Ecto neural progenitor cell (in vitro differentiated cells): Measurements from ENCODE around the gene DCDC2.
"Not testable (repeated sequence)": the region's sequence is repeated elsewhere in the genome, so short reads cannot be mapped to it uniquely, and the experiment has no call there.

Experiments
- DNase-seq: peaks from one replicate; pipeline ENCODE4 v3.0.0-alpha.2; 2018; ENCODE audit warnings: low spot score

DCDC2 gene

DNA sequence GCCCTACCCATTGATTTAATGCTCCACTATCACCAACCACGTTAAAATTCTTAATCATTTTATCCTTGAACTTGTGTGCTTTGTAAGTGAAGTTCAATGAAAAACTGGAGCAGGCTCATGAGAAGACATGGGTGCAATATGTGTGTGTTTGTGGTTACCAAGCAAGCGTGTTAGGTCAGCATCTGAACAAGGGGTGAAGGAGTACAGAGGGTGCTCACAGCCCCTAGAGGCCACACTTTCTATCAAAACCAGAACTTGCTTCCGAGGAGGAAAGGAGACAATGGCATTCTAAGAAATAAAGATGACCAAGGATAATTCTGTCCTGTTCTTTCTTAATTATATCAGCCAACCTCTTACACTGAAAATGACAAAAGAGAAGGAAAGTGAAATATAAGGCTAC, 138.2 kb downstream of the DCDC2 start:
- no peak for DNase-seq

DNA sequence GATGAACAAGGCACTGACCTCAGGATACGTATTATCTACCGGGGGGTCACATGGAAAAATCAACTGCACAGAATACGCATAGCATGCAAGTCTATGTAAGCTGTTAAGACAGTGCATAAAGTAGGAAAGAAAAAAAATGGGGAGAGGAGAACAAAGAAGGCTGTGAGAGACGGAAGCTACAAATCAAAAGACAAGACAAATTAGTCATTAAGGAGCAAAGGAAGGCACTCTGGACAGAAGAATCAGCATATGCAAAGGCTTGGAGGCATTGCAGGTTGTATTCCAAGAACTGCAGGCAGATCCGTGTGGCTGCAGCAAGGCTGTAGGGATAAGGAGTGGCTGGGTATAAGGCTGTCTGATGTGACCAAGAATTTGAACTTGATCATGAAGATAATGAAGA, 142.9 kb downstream of the DCDC2 start:
- no peak for DNase-seq

DNA sequence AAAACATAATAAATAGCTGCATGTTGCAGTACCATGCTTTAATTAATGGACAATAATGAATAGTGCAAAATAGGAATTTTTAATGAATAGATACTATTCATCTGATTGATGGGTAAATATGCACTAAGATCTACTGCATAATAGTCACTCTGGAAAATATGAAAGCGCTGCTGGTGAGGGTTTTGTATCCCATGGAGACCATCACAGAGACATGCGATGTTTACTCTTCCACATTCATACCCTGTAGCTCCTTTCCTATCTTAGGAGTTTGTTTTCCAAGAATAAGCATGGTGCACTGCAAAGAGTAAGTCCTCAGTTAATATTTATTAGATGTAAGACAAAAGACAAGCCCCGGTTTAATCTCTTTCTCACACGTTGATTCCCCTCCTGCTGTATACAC, 150.4 kb downstream of the DCDC2 start:
- no peak for DNase-seq

DNA sequence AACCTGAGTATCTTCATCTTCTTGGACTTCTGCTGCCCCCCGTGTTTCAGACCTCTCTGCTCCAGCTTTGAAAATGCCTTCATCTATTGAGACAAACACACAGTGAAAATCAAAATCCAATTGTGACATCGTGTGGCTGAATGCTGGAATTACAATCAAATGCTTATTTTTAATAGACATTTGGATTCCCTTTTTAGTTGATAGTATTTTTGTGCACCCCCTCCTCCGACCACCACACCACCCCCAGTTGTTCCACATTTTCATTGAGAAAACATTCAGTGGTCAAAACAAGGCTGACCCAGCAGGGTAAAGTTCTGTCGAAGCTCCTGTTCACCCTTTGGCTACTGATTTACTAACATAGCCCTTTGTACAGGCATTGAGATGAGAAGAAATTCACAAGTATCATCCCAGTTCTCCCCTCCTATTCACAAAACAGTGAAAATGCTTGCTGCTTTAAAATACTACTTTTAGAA, 152.8 kb downstream of the DCDC2 start:
- no peak for DNase-seq

- DNase-seq, result not testable (repeated sequence)
Observed at GRCh38 chr6:24204113-24204512, 153.7 kb downstream of the DCDC2 start.

GRCh38 chr6:24197892-24198291, 160.0 kb downstream of the DCDC2 start:
- no peak for DNase-seq

DNA sequence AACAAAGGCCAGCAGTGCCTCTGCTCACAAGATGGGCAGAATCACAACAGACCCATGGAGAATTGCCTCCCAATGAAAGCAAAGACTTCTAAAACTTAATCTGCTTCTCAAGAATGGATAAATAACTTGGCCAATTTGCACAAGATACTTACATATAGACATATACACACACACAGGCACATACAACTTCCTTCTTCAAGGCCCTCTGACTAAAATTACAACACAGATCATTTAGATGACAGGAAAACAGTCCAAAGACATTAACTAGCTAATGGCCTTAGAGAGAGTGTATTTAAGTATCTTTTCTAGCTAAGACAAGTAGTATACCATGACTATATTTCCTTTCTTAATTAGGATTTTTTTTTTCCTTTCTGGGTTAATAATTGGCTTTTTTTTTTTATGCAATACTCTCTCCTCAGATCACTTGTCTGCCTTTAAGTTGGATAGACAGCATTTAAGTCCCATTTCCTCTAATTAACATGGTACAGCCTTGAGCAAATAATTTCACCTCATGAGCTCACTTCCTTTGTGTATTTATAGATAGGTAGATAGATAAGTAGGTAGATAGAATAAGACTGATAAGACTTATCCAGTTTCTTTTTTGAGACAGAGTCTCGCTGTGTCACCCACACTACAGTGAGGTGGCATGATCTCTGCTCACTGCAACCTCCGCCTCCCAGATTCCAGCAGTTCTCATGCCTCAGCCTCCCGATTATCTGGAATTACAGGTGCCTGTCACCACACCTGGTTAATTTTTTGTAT, 161.8 kb downstream of the DCDC2 start:
- DNase-seq, result no peak

DNA sequence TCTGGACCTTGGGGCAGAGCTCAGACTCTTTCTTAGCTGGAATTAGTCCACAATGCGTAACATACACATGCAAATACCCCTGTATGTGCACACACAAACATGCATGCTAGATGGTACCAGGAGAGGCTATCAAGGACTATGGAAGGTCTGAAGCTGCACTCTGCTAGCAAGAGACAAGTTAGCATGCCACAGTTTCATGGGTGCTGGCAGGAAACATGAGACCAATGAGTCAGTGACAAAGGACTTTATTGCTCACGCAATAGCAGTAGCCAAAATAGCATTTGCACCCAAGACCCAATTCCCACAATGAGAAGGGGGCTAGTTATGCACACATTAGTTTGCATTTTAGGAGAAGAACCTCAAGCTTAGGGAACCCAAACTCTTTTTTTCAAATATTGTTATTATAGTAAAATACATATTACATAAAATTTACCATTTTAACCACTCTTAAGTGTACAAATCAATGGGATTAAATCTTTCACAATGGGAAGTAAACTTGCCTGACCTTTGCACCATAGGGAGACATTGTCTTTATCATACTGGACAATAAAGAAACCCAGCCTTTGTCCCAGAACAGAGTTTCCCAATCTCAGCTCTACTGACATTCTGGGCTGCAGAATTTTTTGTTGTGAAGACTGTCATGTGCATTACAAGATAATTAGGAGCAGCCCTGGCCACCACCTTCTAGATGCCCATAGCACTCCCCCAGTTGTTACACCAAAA, 162.7 kb downstream of the DCDC2 start:
- no peak for DNase-seq

GRCh38 chr6:24193364-24193763, 164.5 kb downstream of the DCDC2 start:
- no peak for DNase-seq

DNA sequence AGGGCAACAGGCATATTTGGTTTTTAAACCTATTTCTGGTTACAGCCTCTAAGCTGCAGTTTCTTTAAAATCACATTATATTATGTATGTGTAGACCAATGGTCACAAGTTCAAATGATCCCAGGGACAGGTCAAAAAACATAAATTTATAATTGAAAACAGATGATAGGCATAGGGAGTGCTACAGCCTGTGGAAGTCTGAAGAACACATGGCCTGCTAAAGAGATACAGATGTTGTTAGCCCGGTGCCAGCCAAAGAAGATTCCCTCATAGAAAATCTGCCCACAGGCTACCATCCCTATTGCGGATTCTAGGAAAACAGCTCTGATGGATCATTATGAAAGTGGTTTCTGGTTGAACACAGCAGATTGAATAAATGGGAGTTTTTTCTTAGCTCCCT, 166.5 kb downstream of the DCDC2 start:
- DNase-seq, result no peak

GRCh38 chr6:24188578-24189080, 169.2 kb downstream of the DCDC2 start:
- no peak for DNase-seq

GRCh38 chr6:24187965-24188577, 169.8 kb downstream of the DCDC2 start:
- no peak for DNase-seq

DNA sequence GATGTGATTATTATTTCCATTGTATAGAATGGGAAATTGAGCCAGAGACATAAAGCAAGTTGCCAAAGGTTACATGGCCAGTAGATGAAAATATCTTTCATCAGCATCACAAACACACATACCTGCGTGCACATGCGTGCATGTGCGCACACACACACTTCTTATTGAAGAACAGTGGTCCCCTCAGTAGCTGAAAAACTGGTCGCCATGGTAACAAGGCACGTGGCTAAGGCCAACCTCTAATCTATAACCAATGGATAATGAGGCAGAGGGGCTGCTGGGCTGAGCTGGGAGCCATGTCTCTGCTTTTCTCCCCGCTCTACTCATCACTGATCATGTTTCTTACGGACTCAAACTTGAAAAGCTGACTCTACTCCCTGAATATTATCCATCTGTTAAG, 171.5 kb downstream of the DCDC2 start:
- no peak for DNase-seq

GRCh38 chr6:24183584-24183983, 174.3 kb downstream of the DCDC2 start:
- DNase-seq, result no peak

DNA sequence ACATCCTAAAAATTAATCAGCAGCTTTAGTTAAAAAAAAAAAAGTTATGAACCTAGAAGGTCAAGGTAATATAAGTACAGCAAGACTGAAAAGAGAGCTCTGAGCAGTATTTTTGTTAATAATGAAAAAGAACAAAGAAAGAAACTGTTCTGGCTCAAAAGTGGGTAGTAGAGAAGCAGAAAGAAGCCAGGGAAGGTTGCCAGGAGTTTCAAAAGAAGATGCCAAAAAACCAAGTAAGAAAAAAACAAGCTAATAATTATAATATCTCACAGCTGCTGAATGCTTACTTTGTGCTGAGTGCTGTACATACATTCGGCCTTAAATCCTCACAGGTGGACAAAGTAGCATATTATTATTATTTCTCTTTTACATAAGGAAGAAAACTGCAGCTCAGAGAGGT, 200.0 kb downstream of the DCDC2 start:
- no peak for DNase-seq

DNA sequence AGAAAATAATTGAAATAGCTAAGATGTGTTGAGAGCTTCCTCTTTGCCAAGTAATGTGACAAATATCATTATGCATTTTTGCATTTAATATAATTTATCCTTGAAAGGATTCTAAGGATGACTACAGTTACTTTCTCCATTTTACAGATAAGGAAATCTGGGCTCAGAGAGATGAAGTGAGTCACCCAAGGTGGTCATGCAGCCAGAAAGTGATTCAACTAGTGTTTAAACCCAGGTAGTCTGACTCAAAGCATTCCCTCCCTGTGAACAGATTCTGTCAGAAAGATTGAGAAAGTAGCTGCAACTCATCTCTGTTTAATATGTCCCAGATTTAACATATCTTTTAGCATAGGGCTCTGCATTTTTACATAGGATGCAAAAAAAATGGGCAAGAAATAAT, 203.7 kb downstream of the DCDC2 start:
- DNase-seq, result no peak

GRCh38 chr6:24152014-24152413, 205.8 kb downstream of the DCDC2 start:
- no peak for DNase-seq

GRCh38 chr6:24149836-24150235, 208.0 kb downstream of the DCDC2 start:
- no peak for DNase-seq

GRCh38 chr6:24149296-24149695, 208.6 kb downstream of the DCDC2 start:
- DNase-seq, result no peak

DNA sequence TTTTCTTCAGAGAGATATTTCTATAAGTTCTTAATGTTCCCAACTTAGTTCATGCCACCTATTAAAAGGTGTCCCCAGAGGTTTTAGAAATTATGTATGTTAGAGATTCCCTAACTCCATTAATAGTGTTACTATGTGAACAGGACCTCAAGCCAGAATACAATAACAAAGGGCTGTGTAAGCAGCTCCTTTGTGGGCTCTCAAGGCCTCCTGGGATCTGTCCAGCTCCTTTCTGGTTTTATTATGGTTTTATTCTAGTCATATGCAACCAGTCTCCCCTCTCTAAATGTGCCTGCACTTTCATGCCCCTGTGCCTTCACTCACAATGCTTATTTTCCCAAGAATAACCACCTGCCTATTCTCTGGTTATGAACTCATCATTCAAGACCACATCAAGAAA, 209.2 kb downstream of the DCDC2 start:
- no peak for DNase-seq

DNA sequence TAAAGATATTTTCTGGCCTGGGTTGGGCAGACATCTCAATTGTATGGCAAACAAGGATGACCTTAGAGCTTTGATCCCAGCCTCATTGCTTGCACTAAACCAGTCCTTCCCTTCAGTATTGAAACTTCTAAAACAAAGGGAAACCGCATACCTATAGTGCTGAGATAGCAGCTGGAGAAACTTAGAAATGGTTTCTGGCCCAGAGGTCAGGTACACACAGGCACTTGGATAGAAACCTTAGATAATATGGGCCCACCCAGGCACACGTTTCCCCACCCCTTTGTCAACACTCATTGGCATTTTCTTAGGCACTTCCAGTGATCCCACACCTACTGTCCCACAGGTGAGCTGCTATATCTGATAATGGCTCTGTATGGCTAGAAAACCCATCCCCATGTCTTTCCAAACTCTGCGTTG, 209.7 kb downstream of the DCDC2 start:
- DNase-seq, result no peak

GRCh38 chr6:24147511-24148153, 210.2 kb downstream of the DCDC2 start:
- DNase-seq, result no peak
